HG02588 (cell line): ENCODE results near the gene HLA-DRB1.
A peak's percentile ranks its signal among the peaks of the same experiment; 100 is the strongest.
"Not testable (repeated sequence)": the region's sequence is repeated elsewhere in the genome, so short reads cannot be mapped to it uniquely, and the experiment has no call there.

Experiments used
- ATAC-seq: cut with Tn5 transposase; IDR thresholded peaks from one replicate; pipeline ENCODE4 v1.9.1; 2021; ENCODE audit warnings: mild to moderate bottlenecking, moderate library complexity; ENCODE audit not compliant: unreplicated experiment

The HLA-DRB1 gene

GRCh38 chr6:32589596-32590449 lies at the start of gene HLA-DRB1:
TSS of gene HLA-DRB1 (minus strand) at chr6:32589848. CDS start at chr6:32589742, 106 bp downstream.
- ATAC-seq, result peak; percentile 95

- ATAC-seq, result no peak
These were observed 49.0 kb upstream of the HLA-DRB1 start for GRCh38 chr6:32638532-32639219.

DNA sequence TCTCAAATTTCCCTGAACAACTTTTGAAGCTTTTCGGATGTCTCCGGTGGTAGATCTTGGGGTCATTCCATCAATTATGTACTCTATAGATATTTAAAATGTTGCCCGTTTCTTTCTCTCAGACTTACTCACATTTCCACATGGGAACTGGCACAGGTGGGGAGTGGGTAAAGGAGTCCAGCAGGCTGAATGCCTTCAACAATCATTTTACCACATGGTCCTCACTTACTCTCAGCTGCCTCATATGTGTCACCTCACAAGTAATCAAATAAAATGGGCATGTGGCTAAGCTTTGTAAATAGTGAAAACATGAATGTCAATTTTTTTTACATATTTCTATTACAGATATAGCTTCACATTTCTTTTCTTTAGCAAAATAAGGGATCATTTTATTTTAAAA lies 48.2 kb upstream of the HLA-DRB1 start:
- no peak for ATAC-seq

GRCh38 chr6:32637219-32637880 lies 47.7 kb upstream of the HLA-DRB1 start, which contains the start of gene HLA-DQA1:
TSS of gene HLA-DQA1 (plus strand) at chr6:32637406. CDS start at chr6:32637459, 53 bp downstream.
- peak; percentile 78 for ATAC-seq

DNA sequence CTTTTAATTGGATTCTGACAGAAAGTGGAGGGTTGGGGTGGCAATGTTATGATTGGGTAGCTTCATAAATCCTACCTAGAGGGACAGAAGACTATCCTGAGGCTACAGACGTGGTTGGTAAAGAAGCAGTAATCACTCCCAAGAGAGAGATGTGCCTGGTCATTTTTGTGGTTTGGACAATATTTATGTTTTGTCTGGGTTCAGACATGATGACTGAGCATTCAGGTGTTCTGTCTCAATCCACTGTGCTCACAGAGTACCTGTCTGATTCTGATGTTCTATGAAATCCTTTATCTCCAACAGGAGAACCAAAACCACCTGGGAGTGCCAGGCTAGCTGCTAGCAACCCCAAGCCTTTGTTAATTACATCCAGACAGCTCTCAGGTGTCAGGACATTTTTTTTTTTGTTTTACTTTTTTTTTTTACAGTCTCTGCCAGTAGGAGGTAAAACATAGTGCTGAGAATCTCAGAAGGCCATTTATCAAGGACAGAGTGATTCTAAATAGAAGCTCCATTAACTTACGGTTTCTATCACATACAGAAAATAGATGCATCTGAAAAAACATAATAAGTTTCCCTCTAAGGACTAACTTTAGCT lies 46.0 kb upstream of the HLA-DRB1 start:
- ATAC-seq, result no peak

- not testable (repeated sequence) for ATAC-seq
These were observed 40.1 kb upstream of the HLA-DRB1 start for GRCh38 chr6:32629793-32630192.

- no peak for ATAC-seq
These were observed 38.2 kb upstream of the HLA-DRB1 start for GRCh38 chr6:32627831-32628230.

- no peak for ATAC-seq
These were observed 37.6 kb upstream of the HLA-DRB1 start for GRCh38 chr6:32627249-32627648.

- ATAC-seq, result no peak
These were observed 35.5 kb upstream of the HLA-DRB1 start for GRCh38 chr6:32625137-32625536.

DNA sequence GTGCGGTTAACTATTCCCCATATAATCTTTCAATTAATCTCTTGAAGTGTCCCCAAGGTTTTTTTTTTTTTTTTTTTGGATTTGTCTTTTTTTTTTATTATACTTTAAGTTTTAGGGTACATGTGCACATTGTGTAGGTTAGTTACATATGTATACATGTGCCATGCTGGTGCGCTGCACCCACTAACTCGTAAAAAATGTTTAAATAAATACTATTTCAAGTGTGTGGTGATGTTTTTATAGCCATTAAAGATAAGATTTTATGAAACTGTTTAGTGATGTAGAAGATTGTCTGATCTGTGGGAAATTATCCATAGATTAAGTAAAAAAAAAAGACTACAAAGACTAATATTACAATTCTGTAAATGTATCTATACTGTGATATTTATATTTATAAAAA lies 34.9 kb upstream of the HLA-DRB1 start:
- ATAC-seq, result no peak

DNA sequence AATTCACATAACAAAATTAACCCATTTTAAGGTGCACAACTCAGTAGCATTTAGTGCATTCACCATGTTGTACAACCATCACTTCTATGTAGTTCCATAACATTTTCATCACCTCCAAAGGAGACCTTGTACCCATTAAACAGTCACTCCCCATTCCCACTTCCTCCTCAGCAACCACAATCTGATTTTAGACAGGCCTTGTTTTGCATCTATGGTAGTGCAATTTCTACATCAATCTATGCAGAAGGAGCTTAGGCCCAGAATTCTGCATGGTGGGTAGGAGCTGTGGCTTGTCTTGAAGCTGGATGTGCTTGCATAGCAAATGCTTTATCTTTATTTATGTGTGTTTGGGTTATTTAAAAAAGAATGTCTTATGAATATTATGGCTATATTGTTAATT lies 34.0 kb upstream of the HLA-DRB1 start:
- ATAC-seq, result no peak

DNA sequence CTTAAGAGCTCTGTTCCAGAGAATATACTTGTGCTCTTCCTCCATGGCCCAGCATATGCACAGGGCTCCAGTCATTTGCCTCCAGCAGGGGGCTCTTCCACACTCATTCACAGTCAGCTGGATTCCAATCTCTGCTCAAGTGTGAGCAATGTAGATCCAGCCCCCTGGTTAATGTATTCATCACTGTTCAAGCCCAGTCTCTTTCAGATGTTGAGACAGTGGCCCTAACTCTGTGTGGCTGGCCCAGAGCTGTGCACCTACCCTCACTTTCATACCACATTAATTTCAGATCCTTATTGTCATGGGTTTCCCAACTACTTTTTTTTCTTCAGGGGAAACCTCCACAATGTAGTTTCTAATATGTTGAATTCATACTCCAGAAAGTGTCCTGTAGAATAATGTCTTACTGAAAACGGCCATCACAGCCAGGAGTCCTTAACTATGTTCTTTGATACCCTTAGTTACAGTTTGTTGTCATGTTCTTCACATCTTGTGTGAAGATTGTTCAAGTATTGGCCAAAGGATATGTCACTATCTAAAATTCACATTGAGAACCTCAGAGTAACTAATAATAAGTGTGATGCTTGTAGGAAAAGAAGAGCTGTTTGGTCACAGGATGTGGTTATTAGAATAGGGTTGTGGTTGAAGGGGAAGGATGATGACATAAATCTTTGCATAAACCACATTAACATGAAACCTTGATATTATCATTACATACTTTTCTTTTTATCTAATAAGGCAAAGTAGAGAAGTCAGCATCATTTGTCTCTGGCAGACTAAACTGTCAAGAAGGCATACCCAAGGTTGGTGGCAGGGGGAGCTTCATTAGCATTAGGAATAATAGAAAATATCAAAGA lies 33.1 kb upstream of the HLA-DRB1 start:
- ATAC-seq, result peak; percentile 63

DNA sequence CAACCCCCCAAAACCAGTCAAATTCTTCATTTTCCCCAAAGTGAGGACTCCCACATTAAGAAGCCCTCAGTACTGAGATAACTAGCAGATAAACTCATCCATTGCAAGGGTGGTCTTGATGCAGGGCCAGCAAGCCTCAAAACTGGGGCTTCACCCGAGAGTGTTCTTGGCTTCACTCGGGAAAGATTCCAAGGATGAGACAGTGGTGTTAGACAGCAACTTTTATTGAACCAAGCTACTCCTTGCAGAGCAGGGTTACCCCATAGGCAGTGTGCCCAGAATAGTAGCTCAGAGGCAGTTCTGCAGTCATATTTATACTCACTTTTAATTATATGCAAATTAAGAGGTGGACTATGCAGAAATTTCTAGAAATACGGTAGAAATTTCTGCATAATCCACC lies 31.7 kb upstream of the HLA-DRB1 start:
- no peak for ATAC-seq

DNA sequence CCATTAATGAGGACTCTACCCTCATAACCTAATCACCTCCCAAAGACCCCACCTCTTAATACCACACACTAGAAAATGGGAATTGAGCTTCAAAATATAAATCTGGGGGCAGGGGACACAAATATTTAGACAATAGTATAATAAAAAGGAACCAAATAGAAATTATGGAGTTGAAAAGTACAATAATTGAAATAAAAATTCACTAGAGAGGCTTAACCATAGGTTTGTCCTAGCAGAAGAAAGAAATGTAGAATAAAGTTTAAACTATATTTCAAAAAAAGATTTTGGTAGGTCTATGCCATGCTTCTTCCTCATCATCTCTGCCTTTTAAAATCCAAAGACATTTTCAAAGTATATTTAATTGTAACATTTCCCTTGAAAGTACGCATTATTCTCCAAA lies 28.1 kb upstream of the HLA-DRB1 start:
- ATAC-seq, result no peak

DNA sequence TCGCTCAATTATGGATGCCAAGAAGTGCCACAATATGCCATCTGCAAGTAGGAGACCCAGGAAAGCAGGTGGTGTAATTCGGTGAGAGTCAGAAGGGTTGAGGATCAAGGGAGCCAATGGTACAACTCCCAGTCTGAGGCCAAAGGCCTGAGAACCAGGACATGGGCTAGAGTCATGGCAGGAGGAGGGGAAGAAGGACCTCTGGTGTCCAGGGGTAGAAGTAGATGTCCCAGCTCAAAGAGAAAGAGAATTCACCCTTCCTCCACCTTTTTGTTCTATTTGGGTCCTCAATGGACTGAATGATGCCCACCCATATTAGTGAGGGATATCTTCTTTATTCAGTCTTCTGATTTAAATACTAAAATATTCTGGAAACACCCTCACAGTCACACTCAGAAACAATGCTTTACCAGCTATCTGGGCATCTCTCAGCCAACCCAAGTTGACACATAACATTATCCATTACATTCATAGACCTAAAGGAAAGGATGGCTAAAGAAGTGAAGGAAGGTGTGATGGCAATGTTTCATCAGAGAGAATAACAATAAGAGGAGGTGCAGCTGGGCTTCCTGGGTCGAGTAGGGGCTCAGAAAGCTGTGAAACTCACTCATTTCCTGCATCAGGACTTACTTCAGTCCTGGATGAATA lies 26.4 kb upstream of the HLA-DRB1 start:
- ATAC-seq, result no peak

GRCh38 chr6:32614366-32615081 lies 24.9 kb upstream of the HLA-DRB1 start:
- no peak for ATAC-seq

GRCh38 chr6:32613475-32613874 lies 23.8 kb upstream of the HLA-DRB1 start:
- ATAC-seq, result no peak

GRCh38 chr6:32610682-32611296 lies 21.1 kb upstream of the HLA-DRB1 start:
- no peak for ATAC-seq
